Stimulated activated CD4-positive, alpha-beta T cell treated with anti-CD3 and anti-CD28 coated beads, Interleukin-4, amount 100 ng/mL, for 48 hours (primary cell): ENCODE measurements around the gene SLC23A2.
"Not testable (repeated sequence)": the region's sequence is repeated elsewhere in the genome, so short reads cannot be mapped to it uniquely, and the experiment has no call there.

ENCODE experiments used
- DNase-seq, 2 donors: peaks; one replicate each; pipeline ENCODE4 v3.0.0-alpha.2; 2020; ENCODE audit warnings: low read depth in 2 of 2

SLC23A2 gene

DNA sequence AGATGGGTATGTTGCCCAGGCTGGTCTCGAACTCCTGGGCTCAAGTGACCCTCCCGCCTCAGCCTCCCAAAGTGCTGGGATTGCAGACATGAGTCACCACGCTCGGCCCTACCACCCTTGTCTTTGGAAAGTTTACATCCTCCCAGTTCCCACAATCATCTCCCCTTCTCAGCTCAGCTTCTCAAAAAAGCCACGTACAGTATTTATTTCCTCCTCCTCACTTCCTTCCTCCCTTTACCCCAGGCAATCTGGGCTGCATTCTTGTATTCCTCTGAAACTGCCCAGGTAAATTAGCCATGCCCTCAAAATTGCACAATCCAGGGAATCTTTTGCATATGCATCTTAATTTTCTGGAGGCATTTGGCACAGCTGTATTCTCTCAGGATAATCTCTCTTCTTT is 7.4 kb upstream of the SLC23A2 start:
- no peak for DNase-seq

DNA sequence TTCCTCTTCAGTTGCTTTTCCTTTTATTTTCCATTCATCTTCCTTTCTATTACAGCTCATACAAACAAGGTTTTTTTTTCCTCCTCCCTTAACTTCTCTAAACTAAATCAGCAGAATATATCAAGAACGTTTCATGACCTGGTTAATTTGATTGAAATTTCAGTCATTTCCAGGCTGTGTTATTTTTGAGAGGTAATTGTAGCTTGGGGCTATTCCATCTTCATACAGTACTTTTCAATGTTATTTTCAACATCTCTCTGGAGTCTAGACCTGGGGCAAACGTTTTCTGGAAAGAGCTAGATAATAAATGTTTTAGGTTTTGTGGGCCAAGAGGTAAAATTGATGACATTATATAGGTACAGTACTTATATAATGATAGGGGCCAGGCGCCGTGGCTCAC is 4.0 kb upstream of the SLC23A2 start:
- no peak for DNase-seq

DNA sequence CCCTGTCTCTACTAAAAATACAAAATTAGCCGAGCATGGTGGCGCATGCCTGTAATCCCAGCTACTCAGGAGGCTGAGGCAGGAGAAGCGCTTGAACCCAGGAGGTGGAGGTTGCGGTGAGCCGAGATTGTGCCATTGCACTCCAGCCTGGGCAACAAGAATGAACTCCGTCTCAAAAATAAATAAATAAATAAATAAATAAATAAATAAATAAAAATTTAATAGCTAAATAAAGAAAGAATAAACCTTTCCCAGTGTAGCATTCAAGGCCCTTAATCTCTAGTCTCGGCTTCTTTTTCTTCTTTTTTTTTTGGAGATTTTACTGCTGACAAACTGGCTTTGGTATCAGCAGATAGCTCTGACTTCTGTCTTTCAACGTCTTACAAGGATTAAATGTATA is 3.5 kb upstream of the SLC23A2 start:
- DNase-seq, result not testable (repeated sequence)

DNA sequence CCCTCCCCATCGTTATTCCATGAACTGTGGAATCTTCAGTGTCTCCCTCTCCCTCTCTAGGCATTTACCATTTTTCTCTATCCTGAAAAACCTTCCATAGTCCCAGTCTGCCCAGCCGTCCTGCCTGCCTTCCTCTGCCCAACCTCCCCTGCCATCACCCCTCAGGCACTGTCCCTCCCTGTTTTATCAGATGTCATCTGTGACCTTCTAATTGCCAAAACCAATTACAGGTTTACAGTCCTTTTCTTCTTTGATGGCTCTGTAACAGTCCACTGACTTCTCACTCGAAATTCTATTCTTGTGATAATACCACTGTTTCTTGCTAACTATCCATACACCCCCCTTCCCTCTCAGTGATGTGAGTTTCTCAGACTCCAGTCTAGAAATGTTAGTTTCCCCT is 2.3 kb upstream of the SLC23A2 start:
- no peak for DNase-seq

DNA sequence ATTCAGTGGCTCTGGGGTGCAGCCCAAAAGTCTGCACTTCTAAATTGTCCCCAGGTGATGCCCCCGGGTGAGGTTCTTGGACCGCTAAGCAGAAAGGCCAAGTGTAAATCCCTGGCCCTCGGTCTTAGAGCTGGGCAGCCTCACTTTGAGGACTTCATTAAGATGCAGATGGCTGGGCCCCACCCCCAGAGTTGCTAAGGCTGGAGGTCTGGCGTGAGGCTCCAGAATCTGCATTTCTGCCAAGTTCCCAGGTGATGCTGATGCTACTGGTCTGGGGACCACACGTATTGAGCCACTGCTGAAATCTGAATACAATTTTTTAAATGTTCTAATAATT is 735 bp upstream of the SLC23A2 start:
- DNase-seq, result no peak

DNA sequence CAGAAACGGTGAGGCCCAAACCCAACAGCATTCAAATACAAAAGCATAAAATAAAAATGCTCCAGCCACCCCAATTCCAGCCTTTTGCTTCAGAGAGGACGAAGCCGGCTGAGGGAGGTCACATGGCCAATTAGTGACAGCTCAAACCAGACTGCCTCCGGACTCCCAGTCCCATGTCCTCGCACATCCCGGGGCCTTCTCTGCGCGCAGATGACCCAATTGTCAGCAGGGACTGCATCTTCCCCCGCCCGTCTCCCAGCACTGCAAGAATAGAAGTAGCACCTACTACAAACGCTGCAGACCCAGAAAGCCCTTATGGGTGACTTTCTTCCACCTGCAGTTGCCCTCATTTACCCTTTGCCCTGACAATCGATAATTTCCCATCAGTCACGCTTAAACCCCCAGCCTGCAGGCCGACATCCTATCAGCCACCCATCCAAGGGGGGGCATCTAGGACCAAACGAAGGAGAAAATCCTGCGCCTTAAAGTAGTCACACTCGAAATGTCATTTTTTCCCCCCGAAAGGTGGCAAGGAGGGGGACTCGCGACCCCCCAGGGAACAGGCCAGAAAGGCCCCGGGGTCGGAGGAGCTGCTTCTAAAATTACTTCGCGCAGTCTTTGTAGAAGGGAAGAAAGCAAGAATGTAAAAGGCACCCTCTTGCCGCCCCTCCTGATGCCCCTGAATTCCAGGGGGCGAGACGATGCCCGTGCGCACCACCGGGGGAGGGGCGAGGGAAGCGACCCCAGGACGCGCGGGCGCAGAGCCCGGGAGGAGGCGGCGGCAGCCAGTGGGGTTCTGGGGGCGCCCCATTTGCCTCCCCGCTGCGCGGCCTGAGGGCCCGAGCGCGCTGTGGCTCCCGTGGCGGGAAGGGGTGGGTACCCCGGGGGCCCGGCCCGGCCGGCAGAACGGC is 792 bp downstream of the SLC23A2 start:
- DNase-seq, result peak in 1 of 2 donors; percentile 14

DNA sequence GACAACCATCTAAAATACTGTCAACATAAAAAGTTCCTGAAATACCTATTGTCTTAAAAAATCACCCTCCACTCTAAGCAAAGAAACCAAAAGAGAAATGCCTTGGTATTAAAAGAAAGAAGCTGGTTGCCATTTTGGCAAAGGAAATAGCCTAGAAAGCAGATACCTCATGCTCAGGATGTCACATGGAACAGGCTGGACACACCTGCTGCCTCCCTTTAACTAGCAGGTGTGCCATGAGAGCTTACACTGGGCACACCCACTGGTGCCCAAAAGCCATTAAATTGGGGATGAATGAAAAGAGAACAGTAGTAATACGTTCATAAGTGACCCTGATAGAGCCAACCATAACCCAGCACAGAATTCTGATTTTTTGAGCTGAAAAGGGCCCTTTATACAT is 1.5 kb downstream of the SLC23A2 start:
- DNase-seq, result no peak

DNA sequence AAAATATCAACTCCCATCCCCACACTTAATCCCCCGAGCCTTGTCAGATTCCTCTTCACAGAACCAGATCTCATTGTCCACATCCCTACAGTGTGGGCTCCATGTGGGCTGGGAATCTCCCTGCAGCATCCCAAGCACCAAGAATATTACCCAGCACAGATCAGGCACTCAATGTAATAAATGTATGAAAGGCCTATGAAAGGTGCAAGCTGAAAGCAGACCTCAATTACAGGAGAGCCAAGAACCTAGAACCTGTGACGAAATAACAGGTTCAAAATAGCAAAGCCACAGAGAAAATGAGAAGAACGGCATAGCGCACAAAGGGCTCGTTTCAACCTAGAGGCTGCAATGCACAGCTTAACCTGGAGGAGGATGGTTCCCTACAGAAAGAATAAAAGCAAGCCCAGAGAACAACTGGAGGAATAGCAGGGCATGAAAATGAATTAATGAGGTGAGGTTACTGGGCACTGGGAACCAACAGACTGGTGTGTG is 3.1 kb downstream of the SLC23A2 start:
- no peak for DNase-seq

DNA sequence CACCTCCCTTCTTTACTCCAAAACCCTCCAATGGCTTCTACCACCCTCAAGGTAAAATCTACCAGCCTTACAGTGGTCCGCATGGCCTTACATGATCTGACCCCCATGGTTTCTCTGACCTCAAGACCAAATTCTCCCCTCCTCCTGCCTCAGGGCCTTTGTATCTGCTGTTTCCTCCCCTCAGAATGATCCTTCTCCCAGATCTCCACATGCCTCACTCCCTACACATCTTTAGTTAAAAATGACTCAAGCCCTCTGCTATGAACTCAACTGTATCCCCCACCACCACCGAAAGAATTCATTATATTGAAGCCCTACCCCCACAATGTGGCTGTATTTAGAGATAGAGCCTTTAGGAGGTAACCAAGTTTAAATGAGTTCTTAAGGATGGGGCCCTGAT is 4.1 kb downstream of the SLC23A2 start:
- no peak for DNase-seq

DNA sequence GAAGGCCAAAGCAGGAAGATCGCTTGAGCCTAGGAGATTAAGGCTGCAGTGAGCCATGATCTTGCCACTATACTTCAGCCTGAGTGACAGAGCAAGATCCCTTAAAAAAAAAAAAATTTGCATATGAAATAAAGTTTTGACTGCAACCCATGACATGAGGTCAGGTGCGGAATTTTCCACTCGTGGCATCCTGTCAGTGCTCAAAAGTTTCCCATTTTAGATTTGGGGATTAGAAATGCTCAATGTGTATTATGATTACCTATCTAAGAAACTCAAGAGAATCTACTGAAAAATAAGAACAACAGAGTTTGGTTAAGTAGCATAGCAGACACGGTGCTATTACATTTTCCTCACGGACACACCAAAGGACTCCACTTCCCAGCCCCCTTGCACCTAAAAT is 11.7 kb downstream of the SLC23A2 start:
- no peak for DNase-seq

DNA sequence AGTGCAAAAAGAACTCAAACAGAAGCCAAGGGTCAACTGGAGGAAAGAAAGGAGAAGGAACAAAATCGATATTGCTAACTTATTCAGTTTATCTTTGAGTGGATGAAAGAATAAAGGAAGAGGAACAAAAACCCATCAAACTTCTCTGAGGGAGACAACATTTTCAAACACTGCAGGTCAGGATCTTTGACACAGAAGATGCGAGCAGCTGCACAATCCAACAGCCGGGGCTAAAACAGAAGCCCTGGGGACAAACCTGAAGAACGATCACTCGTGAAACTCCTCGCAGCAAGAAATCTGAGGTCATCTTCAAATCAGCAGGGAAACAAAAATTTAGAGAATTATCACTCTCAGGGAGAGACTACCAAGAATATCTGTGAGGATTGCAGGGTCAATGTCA is 14.2 kb downstream of the SLC23A2 start:
- no peak for DNase-seq

DNA sequence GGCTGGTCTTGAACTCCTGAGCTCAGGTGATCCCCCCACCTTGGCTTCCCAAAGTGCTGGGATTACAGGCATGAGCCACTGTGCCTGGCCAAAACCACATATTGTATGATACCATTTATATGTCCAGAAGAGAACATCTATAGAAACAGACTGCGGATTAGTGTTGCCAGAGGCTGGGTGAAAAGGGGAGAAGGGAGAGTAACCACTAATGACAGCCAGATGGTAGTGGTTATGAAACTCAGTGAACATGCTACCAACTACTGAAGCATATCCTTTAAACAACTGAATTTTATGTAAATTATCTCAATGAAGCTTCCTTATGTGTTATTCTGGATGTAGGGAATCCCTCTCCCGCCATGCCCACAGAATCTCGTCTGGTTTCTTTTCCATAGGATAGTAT is 15.7 kb downstream of the SLC23A2 start:
- no peak for DNase-seq

DNA sequence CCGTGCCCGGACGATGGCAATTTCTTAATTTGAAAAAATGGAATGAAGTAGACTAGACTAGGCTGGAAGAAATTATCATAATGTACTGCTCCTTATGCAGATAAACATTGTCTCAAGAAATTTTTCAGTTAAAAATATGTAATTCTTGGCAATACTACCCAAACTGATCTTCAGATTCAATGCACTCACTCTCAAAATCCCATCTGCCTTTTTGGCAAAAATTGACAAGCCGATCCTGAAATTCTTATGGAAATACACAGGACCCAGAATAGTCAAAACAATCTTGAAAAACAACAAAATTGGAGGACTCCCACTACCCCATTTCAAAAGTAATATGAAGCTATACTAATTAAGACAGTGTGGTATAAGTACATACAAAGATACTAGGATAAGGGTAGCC is 19.0 kb downstream of the SLC23A2 start:
- DNase-seq, result no peak

DNA sequence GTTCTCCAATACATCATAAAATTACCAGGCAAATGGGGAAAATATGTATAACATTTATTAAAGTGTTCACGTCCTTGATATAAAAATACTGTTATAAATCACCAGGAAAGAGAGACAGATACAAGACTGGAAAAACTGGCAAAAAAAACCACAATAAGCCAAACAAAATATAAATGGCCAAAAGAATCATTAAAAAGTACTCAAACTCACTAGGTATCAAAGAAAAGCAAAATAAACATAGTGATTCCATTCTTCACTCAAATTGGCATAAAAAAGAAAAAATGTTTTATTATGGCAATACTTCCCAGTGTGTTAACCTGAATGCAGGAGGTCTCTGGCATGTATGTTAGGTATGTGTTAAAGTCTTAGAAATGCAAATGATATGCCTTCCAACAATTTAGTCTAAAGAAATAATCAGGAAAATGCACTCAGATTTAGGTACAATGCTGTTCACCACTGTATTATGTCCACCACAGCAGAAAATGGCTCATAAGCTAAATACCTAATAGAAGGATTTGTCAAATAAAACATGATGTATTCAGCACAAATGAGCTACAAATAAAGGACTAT is 21.4 kb downstream of the SLC23A2 start:
- DNase-seq, result no peak

DNA sequence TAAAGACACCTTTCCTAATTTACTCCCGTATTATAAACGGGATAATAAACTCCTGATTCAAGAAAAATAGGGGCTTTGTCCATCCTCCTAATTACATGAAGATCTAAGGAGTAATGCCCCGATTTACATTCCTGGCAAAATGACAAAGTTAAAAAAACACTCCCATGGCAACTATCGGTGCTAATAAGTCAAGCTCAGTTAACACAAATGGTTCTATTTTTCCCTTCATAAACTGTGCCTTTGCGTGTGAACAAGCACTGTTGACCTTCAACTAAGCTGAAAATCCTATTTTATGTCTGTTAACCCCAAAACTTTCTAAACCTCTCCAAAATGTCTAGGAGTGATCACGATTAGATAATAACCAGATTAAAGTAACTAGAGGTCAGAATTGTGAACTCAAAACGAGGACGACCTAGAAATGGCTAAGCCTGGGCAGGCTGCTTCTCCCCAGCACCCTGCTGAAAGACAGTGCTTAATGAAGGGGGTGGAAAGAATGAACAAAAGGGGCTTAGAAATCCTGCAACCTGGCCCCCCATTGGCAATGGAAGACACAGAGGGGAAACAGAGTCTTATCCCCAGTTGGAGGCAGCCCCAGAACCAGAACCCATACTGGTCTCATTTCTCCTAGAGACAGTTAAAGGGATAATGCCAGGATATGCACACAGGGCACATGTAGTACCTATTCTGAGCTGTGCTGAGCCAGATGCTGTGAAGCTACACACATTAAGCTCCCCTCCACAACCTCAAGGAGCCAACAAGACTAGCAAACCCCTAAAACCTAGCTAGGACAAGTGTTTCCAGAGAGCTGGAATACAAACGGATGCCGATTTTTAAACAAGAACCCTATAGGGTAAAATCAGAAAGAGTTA is 23.0 kb downstream of the SLC23A2 start:
- DNase-seq, result no peak

DNA sequence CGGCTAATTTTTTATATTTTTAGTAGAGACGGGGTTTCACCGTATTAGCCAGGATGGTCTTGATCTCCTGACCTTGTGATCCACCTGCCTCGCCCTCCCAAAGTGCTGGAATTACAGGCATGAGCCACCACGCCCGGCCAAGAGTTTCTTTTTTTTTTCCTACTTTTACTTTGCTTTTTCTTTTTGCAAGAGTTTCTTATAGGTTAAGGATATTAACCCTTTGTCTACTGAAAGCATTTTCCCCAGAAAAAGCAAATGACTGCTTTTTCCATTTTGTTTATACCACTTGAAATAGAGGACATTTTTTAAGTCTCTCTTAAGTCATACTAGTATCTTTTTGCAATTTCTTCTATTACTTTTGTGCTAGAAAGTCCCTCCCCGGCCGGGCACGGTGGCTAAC is 25.3 kb downstream of the SLC23A2 start:
- not testable (repeated sequence) for DNase-seq

DNA sequence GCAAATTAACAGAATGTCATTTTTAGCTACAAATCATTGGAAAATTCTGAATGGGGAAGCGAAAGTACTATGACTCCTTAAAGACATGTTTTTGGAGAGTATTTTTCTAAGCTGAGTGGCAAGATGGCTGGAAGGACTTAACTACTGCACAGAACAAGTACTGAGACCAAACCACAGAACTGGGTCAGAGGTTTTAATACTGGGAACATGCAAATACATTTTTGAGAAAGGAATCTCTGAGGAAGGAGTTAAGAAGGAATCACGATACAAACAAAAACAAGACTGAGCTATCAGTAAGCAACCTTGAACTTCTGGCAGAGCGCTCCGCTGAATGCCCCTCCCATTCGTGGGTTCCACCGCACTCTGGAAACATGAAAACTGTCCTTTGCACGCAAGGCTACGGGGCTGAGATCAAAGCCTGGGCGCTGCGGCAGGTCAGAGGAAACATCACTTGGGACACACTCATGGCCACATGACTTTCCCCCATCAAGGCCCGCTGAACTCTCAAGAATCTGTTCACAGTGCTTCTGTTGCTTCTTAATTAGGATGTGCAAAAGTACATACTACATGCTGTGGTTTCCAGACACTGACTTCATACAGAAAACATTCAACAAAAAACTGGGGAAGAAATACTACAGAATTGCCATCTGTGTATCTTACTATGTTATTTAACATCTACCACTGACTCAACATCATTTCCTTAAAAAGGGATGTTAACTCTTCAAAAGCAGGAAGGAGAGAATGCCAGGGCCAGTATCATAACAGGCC is 27.8 kb downstream of the SLC23A2 start:
- peak; percentile 16 to 34 for DNase-seq

DNA sequence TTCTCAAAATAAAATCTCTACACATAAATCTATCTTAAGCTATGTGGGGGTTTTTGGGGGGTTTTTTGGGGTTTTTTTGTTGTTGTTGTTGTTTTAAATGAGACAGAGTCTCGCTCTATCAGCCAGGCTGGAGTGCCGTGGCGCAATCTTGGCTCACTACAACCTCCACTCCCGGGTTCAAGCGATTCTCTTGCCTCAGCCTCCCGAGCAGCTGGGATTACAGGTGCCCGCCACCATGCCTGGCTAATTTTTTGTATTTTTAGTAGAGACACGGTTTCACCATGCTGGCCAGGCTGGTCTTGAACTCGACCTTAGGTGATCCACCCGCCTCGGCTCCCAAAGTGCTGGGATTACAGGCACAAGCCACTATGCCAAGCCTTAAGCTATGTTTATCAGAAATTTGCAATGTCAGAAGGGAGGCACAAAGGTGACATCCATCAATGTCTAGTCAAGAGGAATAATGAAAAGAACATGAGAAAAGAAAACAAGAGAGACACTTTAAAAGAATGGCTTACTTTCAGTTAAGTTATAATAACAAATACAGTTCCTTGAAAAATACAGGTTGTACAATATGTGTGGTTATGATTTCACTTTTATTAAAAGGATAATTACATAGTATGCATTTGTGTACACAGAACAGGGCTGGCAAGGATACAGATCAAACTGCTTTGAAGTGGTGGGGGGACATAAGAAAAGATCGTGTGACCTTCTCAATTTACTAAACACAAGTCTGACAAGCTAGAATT is 28.6 kb downstream of the SLC23A2 start:
- no peak for DNase-seq

DNA sequence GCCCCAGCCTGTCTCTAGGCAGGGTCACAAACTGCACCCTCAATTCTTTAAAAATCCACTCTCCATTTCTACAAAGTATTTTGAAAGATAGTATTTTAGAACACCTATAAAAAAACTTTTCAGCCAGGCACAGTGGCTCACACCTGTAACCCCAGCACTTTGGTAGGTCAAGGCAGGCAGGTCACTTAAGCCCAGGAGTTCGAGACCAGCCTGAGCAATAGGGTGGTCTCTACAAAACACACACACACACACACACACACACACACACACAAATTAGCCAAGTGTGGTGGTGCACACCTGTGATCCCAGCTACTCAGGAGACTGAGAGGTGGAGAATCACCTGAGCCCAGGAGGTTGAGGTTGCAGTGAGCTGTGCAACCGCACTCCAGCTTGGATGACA is 30.2 kb downstream of the SLC23A2 start:
- no peak for DNase-seq

DNA sequence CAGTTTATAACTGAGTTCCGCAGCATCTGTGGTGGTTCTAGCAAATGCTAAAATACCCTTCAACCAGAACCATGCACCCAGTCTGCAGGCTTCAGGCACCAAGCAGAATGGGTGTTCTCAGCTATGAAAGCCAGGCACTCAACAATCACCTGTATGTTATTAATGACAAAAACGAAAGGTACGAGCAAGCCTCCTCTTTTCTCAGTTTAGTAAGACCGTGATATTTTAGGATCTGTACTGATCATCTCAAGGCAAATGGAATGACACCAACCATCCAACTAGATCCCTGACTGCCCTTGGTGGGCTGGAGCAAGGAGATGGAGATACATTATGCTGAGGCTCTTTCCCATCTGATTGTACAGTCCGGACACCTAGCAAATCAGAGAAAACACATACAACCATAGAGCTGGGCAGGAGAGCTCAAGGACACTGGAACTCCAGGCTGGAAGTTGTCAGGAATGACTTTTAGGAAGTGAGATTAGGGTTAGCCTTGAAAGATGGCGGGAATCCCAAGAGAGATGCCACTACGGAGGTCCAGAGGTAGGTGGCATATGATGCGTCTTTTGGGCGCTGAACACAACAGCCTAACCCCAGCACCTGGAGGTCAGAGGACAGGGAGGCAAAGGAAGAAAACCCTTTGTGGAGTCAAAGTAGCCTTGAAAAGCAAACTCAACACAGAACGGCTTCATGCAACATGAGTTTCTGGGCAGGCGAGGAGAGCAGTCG is 33.4 kb downstream of the SLC23A2 start:
- no peak for DNase-seq
